ENCODE results near the gene ENO1. TPM values are rescaled to one million over a fixed set of nuclear protein-coding genes. Genes with fewer than 3 reads are reported as not detected.
A peak's percentile ranks its signal among the peaks of the same experiment; 100 is the strongest.

The ENO1 gene
- total and polyA plus RNA-seq, 2 of the 4 experiments (the other 2 are of a cell fraction) = 2,125 to 3,643 TPM

- dilution Hi-C loops (cut with HindIII; ENCODE audit: low sequenced_read_pairs, unreplicated experiment) (no loop called here), in situ Hi-C loops (cut with MboI; ENCODE audit: low sequenced_read_pairs) (no loop called here), intact Hi-C loops (cut with micrococcal nuclease) (loop anchor here (5.0 to 10.0 kb wide), 4 partner anchors 40 to 353 kb away; no protein-coding TSS in a partner anchor)
- peak within 1 kb of the TSS; percentile 83 to 85 for H4K8ac ChIP-seq (ENCODE audit: low read depth in 2 of 2, low read length in 2 of 2)
- peak within 1 kb of the TSS; percentile 69 for H3K18ac ChIP-seq (ENCODE audit: low read depth, low read length)
- WGBS, 2 experiments (ENCODE audit: extremely low coverage in 2 of 2, insufficient read length in 1 of 2) = 7% methylated on average over 14 of the region's 82 CpGs; no CpG with 5 or more reads in 1 of the 2 experiments
- H2AFZ ChIP-seq (replicated peaks; ENCODE audit: low read length, poor library complexity) = peak within 1 kb of the TSS; percentile 93
- H3K4me2 ChIP-seq (ENCODE audit: low read depth, low read length) = peak within 1 kb of the TSS; percentile 92
- H3K36me3 ChIP-seq (ENCODE audit: control insufficient read depth, insufficient read depth, low read length) = no peaks in the 10 kb centered on the region
- peak within 1 kb of the TSS; percentile 89 for H3K14ac ChIP-seq (replicated peaks; ENCODE audit: low read depth, low read length)
- H3K23ac ChIP-seq (ENCODE audit: low read depth, low read length) = peak within 1 kb of the TSS; percentile 87
- H3K4me1 ChIP-seq (ENCODE audit: control insufficient read depth, insufficient read depth, low read length) = peaks cover 7% of the 10 kb centered on the region
- CTCF ChIA-PET = interaction anchor here (0.8 kb wide), 1 partner anchor 70 kb away, joined by 4 read pairs; no protein-coding TSS in a partner anchor
- no peaks in the 10 kb centered on the region for H3K27me3 ChIP-seq (ENCODE audit: control insufficient read depth, insufficient read depth, low read length)
- H3K9me1 ChIP-seq (ENCODE audit: insufficient read depth, low read length) = peaks cover 2% of the 10 kb centered on the region; the same call in 1 of the 2 replicates
- peaks cover 11 to 31% of the 10 kb centered on the region in 2 experiments; a peak in 3 of 4 replicates for H3K79me1 ChIP-seq (ENCODE audit: low read depth in 1 of 2, low read length in 2 of 2)
- H4K5ac ChIP-seq (ENCODE audit: low read depth, low read length) = peak within 1 kb of the TSS; percentile 40
- POLR2A ChIA-PET (ENCODE audit: unreplicated experiment) = no interaction called here
- H2BK5ac ChIP-seq (ENCODE audit: low read depth, low read length, poor library complexity, severe bottlenecking) = peak within 1 kb of the TSS; percentile 83
- peak within 1 kb of the TSS; percentile 82 for H3K4me3 ChIP-seq (ENCODE audit: insufficient read depth, low read depth, low read length)
- H2AK9ac ChIP-seq (replicated peaks; ENCODE audit: low read depth, low read length, poor library complexity) = peak within 1 kb of the TSS; percentile 68
- ATAC-seq (ENCODE audit: low read depth) (peak; percentile 91), DNase-seq (peak; percentile 91)
- no TSS peak for BruUV-seq (replicated peaks)
- peak within 1 kb of the TSS; percentile 56 for H4K91ac ChIP-seq (ENCODE audit: insufficient read depth, low read depth, low read length)
- H3K27ac ChIP-seq (ENCODE audit: insufficient read depth, low read length) = peak within 1 kb of the TSS; percentile 92
- H3K9ac ChIP-seq (ENCODE audit: low read depth, low read length) = peak within 1 kb of the TSS; percentile 92
- H3K56ac ChIP-seq (ENCODE audit: extremely low read depth, insufficient read depth, low read length) = peak within 1 kb of the TSS; percentile 67
- no peaks in the 10 kb centered on the region for H3K9me3 ChIP-seq (ENCODE audit: control insufficient read depth, insufficient read depth, low read length)
- H4K20me1 ChIP-seq (ENCODE audit: insufficient read depth, low read length) = peaks cover 17% of the 10 kb centered on the region; the same call in 1 of the 2 replicates
- peak within 1 kb of the TSS; percentile 83 for H3K4ac ChIP-seq (ENCODE audit: low read depth, low read length)
- 0 out of 2 replicates have a peak within 1 kb of the TSS, but pooled peaks have one; percentile 32 for H2BK20ac ChIP-seq (ENCODE audit: low read depth, low read length)
- H2BK120ac ChIP-seq (ENCODE audit: low read depth, low read length) = peak within 1 kb of the TSS; percentile 68
- H2AK5ac ChIP-seq (ENCODE audit: low read depth, low read length) = peak within 1 kb of the TSS; percentile 76
- H2BK15ac ChIP-seq (ENCODE audit: low read depth, low read length) = no peak within 1 kb of the TSS
- TF ChIP-seq MAFK (IDR thresholded peaks at IDR 0.05; ENCODE audit: low read depth, low read length) (no peak), SMC3 (IDR thresholded peaks at IDR 0.05; ENCODE audit: low read depth, low read length) (no peak), CEBPB (IDR thresholded peaks at IDR 0.05; ENCODE audit: low read depth, low read length) (0 out of 2 replicates have a peak, but pooled peaks have one; percentile 17), FOS (IDR thresholded peaks at IDR 0.05; ENCODE audit: low read depth, low read length) (peak; percentile 29; the same call in 1 of the 2 replicates), CTCF (conservative IDR thresholded peaks at IDR 0.05; ENCODE audit: low read depth, low read length) (peak; percentile 15; the same call in 1 of the 2 replicates), USF2 (IDR thresholded peaks at IDR 0.05; ENCODE audit: low read depth, low read length) (no peak), RFX5 (IDR thresholded peaks at IDR 0.05; ENCODE audit: low read depth, low read length) (no peak), RAD21 (IDR thresholded peaks at IDR 0.05; ENCODE audit: low read length) (no peak), MXI1 (IDR thresholded peaks at IDR 0.05; ENCODE audit: borderline replicate concordance, low read depth, low read length) (no peak; the same call in 1 of the 2 replicates), NFE2L2 (IDR thresholded peaks at IDR 0.05; ENCODE audit: low read depth, low read length) (no peak), POLR2A (IDR thresholded peaks at IDR 0.05; ENCODE audit: low read depth, low read length) (peak; percentile 93), MAZ (IDR thresholded peaks at IDR 0.05; ENCODE audit: borderline replicate concordance, low read depth, low read length) (peak; percentile 61; the same call in 1 of the 2 replicates), BHLHE40 (IDR thresholded peaks at IDR 0.05; ENCODE audit: low read depth, low read length) (no peak), RCOR1 (IDR thresholded peaks at IDR 0.05; ENCODE audit: insufficient replicate concordance, low read length) (no peak)
These were observed 60.8 kb downstream of the ENO1 start, which contains the start of gene RERE for GRCh38 chr1:8817412-8818324. Gene RERE, minus strand, starts transcription at chr1:8817640.
